Omental fat pad (tissue), 4 donors: ENCODE measurements around the gene MIXL1. TPM values are rescaled to one million over a fixed set of nuclear protein-coding genes. Genes with fewer than 3 reads are reported as not detected.
"Not testable (repeated sequence)": the region's sequence is repeated elsewhere in the genome, so short reads cannot be mapped to it uniquely, and the experiment has no call there.

ENCODE experiments used
- ATAC-seq: fragments of 150-250 bp; one replicate; pipeline ENCODE4 v1.9.1; 2016; ENCODE audit warnings: mild to moderate bottlenecking, moderate library complexity; ENCODE audit not compliant: low FRiP score
- DNase-seq: peaks from one replicate; pipeline ENCODE4 v3.0.0-alpha.2; 2019; ENCODE audit warnings: low spot score
- CTCF ChIP-seq, 3 donors: fragments of 450-650 bp; IDR thresholded peaks; one replicate each; pipeline ENCODE4 v1.5.1; 2016 to 2017; ENCODE audit warnings: antibody characterized with exemption in 3 of 3, mild to moderate bottlenecking in 3 of 3, moderate library complexity in 2 of 3
- total RNA-seq, 4 donors: library from RNA; depleted of rRNA; stranded (reverse); fragments of >200 nt; gene quantifications; one replicate each; pipeline ENCODE4 v1.1.0, GENCODE V29; 2016

Gene MIXL1
- total RNA-seq, 4 donors from 2014 or later = 0.84 TPM; not detected in 3

GRCh38 chr1:226233293-226233692 is 9.8 kb downstream of the MIXL1 start:
- DNase-seq = no peak
- no peak for ATAC-seq
- TF ChIP-seq CTCF (IDR thresholded peaks at IDR 0.05) = no peak

- TF ChIP-seq CTCF (IDR thresholded peaks at IDR 0.05) = no peak
- no peak for DNase-seq
- ATAC-seq = no peak
These were observed 10.3 kb downstream of the MIXL1 start for GRCh38 chr1:226233806-226234205.

GRCh38 chr1:226236826-226237225 is 13.4 kb downstream of the MIXL1 start:
- ATAC-seq (no peak), DNase-seq (no peak)
- TF ChIP-seq CTCF (IDR thresholded peaks at IDR 0.05) = no peak

GRCh38 chr1:226239421-226239820 is 16.0 kb downstream of the MIXL1 start:
- DNase-seq (no peak), ATAC-seq (no peak)
- no peak for TF ChIP-seq CTCF (IDR thresholded peaks at IDR 0.05)

GRCh38 chr1:226248091-226248490 is 24.6 kb downstream of the MIXL1 start:
- no peak for DNase-seq
- TF ChIP-seq CTCF (IDR thresholded peaks at IDR 0.05) = no peak
- peak; percentile 68 for ATAC-seq

GRCh38 chr1:226248796-226249195 is 25.3 kb downstream of the MIXL1 start:
- DNase-seq (no peak), ATAC-seq (no peak)
- TF ChIP-seq CTCF (IDR thresholded peaks at IDR 0.05) = no peak

- no peak for ATAC-seq
- TF ChIP-seq CTCF (IDR thresholded peaks at IDR 0.05) = no peak
These were observed 27.0 kb downstream of the MIXL1 start for GRCh38 chr1:226250511-226250910.

GRCh38 chr1:226252841-226253240 is 29.4 kb downstream of the MIXL1 start:
- not testable (repeated sequence) for DNase-seq, ATAC-seq

More at GRCh38 chr1:226250511-226250910, 27.0 kb downstream of the MIXL1 start:
- DNase-seq = no peak
